ENCODE data around the gene OSBPL3. TPM values are rescaled to one million over a fixed set of nuclear protein-coding genes. Genes with fewer than 3 reads are reported as not detected.

OSBPL3 gene
- total and polyA plus RNA-seq, 7 donors, result 0.60 to 6.3 (median 1.8) TPM

GRCh38 chr7:24825381-24825794, 154.6 kb downstream of the OSBPL3 start:
- 13 to 26% methylated on average over 1 of the region's 1 CpG for WGBS, 2 donors
- TF ChIP-seq POLR2AphosphoS5 (IDR thresholded peaks at IDR 0.05) (no peak), CTCF (IDR thresholded peaks at IDR 0.05) (no peak), EP300 (IDR thresholded peaks at IDR 0.05) (no peak), POLR2A (IDR thresholded peaks at IDR 0.05) (no peak)
- intact Hi-C loops (cut with DNase I), result no loop called here
- no peak for DNase-seq
- Histone ChIP-seq H3K27me3 (no peaks in the 10 kb centered on the region), H3K9me3 (no peaks in the 10 kb centered on the region), H3K4me1 (peaks cover 0 to 23% (median 15%) of the 10 kb centered on the region in 4 donors), H3K36me3 (no peaks in the 10 kb centered on the region), H3K27ac (peak overlapping the region in 1 of 4 donors; percentile 37), H3K4me3 (no peak overlapping the region)

DNA sequence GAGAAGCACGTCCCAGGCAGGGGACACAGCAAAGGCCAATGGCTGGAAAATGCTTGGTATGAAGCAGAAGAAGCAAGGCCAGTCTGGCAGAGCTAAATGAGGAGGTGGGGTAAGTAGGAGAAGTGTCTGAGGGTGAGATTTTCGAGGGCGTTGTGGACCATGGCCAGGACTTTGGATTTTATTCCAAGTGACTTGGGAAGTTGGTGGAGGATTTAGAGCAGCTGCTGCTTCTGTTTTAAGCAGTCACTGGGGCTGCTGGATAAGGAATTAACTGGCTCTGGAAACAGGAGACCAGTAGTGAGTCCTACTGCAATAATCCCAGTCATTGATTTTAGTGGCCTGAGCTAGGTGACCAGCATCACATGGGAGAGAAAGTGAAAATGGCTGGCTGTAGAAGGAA, 155.1 kb downstream of the OSBPL3 start:
- no peak for DNase-seq
- WGBS, 2 donors, result 80 to 87% methylated on average over 3 of the region's 3 CpGs
- Histone ChIP-seq H3K9me3 (no peaks in the 10 kb centered on the region), H3K4me1 (peaks cover 0 to 23% (median 15%) of the 10 kb centered on the region in 4 donors), H3K36me3 (no peaks in the 10 kb centered on the region), H3K4me3 (no peak overlapping the region), H3K27ac (peak overlapping the region in 1 of 4 donors; percentile 37), H3K27me3 (no peaks in the 10 kb centered on the region)
- TF ChIP-seq CTCF (IDR thresholded peaks at IDR 0.05) (no peak), EP300 (IDR thresholded peaks at IDR 0.05) (no peak), POLR2AphosphoS5 (IDR thresholded peaks at IDR 0.05) (no peak), POLR2A (IDR thresholded peaks at IDR 0.05) (no peak)
- intact Hi-C loops (cut with DNase I), result loop anchor here (5.0 kb wide), 1 partner anchor 157 kb away; the partner anchor contains the start of gene OSBPL3

- Histone ChIP-seq H3K4me3 (no peak overlapping the region), H3K27ac (no peak overlapping the region), H3K27me3 (no peaks in the 10 kb centered on the region), H3K9me3 (no peaks in the 10 kb centered on the region), H3K36me3 (no peaks in the 10 kb centered on the region), H3K4me1 (peaks cover 0 to 21% (median 13%) of the 10 kb centered on the region in 4 donors)
- TF ChIP-seq CTCF (IDR thresholded peaks at IDR 0.05), result no peak
- no peak for TF ChIP-seq POLR2AphosphoS5 (IDR thresholded peaks at IDR 0.05)
- no peak for TF ChIP-seq EP300 (IDR thresholded peaks at IDR 0.05)
- no peak for TF ChIP-seq POLR2A (IDR thresholded peaks at IDR 0.05)
- no peak for DNase-seq
- intact Hi-C loops (cut with DNase I), result loop anchor here (5.0 kb wide), 1 partner anchor 158 kb away; the partner anchor contains the start of gene OSBPL3
- WGBS, 2 donors, result 94 to 95% methylated on average over 3 of the region's 3 CpGs
Observed at GRCh38 chr7:24824400-24824799, 155.6 kb downstream of the OSBPL3 start.

DNA sequence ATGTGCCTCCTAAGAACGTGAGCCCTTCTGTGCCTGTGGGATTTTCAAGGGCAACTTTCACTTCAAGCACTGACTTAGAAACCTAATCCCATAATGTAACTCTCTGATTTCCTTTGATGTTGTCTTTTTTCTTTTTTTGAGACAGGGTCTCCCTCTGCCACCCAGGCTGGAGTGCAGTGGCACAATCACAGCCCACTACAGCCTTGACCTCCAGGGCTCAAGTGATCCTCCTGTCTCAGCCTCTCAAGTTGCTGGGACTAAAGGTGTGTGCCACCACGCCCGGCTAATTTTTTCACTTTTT, 158.3 kb downstream of the OSBPL3 start:
- Histone ChIP-seq H3K27me3 (no peaks in the 10 kb centered on the region), H3K4me1 (peaks cover 0 to 13% (median 7%) of the 10 kb centered on the region in 4 donors), H3K27ac (peak overlapping the region in 2 of 4 donors; percentile 44 to 51), H3K36me3 (no peaks in the 10 kb centered on the region), H3K4me3 (no peak overlapping the region), H3K9me3 (no peaks in the 10 kb centered on the region)
- intact Hi-C loops (cut with DNase I), result loop anchor here (5.0 kb wide), 1 partner anchor 161 kb away; the partner anchor contains the start of gene OSBPL3
- DNase-seq, result no peak
- 67 to 71% methylated on average over 3 of the region's 3 CpGs for WGBS, 2 donors
- TF ChIP-seq EP300 (IDR thresholded peaks at IDR 0.05) (no peak), POLR2A (IDR thresholded peaks at IDR 0.05) (no peak), CTCF (IDR thresholded peaks at IDR 0.05) (no peak), POLR2AphosphoS5 (IDR thresholded peaks at IDR 0.05) (no peak)

Data from sigmoid colon (tissue), 7 donors.